ENCODE data around the gene CBX3.

DNA sequence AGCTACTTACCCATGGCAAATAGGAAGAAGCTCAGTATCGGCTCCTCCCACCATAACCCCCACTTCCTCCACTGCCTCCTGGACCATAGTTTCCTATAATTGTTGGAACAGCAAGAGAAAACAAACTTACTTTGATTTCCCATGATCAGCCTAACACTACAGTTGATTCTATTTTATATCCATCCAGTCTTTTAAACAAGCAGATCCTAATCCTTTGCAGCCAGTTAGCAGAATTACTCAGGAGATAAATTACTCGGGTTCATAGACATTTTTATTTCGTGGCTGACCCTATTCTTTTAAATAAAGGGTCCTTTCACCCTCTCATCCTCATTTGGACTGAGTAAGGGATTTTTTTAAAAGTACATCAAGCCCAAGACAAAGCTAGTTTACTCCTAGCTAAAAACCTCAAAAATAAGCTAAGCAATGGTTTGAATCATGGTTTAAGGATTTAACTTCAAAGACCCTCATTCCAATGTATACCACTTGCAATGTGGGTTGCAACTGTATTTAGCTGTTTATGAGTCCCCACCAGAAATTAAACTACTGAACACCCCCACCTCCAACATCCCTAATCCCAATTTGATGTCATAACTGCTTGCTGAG lies 9.0 kb upstream of the CBX3 start:
- no peak for TF ChIP-seq POLR2A (IDR thresholded peaks at IDR 0.05)
- no peak for TF ChIP-seq CTCF (IDR thresholded peaks at IDR 0.05)
- no peak for TF ChIP-seq EP300 (IDR thresholded peaks at IDR 0.05)
